ENCODE data around the gene GRAMD1B.

DNA sequence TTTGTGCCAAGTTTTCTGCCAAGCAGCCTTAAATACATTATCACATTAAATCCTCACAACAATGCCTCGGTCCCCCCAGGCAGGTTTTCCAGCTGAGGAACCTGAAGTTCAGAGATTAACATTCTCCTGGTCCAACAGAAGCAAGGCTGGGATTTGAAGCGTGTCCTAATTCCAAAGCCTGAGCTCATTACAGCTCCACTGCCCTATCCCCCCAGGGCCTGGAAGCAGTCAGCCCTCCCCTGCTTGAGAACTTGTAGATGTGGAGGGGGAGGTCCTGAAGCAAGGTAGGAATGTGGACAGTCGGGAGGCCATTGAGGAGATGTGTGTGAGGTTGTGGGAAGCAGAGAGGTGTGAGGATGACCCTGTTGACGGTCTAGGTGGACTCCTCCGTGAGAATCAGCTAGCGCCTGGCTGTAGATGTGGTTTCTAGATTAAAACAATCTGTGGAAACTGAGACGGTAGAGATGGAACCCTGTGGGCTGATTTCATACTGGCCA is 8.1 kb downstream of the GRAMD1B start:
- TF ChIP-seq POLR2A (IDR thresholded peaks at IDR 0.05; ENCODE audit: low read length) (no peak), GATA1 (IDR thresholded peaks at IDR 0.05; ENCODE audit: low read depth, low read length) (no peak)

Data from erythroblast (primary cell).